ENCODE data around the gene ADAMTS2.

ADAMTS2 gene

GRCh38 chr5:179268966-179269693 is 76.1 kb downstream of the ADAMTS2 start:
- H3K36me3 Mint-ChIP-seq: no peaks in the 10 kb centered on the region
- DNase-seq (ENCODE audit: low spot score in 2 of 2) (no peak), ATAC-seq (ENCODE audit: low read depth) (no peak)
- H3K27me3 Mint-ChIP-seq: no peaks in the 10 kb centered on the region
- H3K4me3 Mint-ChIP-seq: no peak overlapping the region
- no peak overlapping the region for H3K27ac Mint-ChIP-seq
- no peaks in the 10 kb centered on the region for H3K9me3 Mint-ChIP-seq
- H3K4me1 Mint-ChIP-seq: no peaks in the 10 kb centered on the region

GRCh38 chr5:179268399-179268952 is 76.8 kb downstream of the ADAMTS2 start:
- no peaks in the 10 kb centered on the region for H3K36me3 Mint-ChIP-seq
- DNase-seq (ENCODE audit: low spot score in 2 of 2): no peak
- H3K27me3 Mint-ChIP-seq: no peaks in the 10 kb centered on the region
- H3K4me1 Mint-ChIP-seq: no peaks in the 10 kb centered on the region
- no peaks in the 10 kb centered on the region for H3K9me3 Mint-ChIP-seq
- H3K27ac Mint-ChIP-seq: no peak overlapping the region
- H3K4me3 Mint-ChIP-seq: no peak overlapping the region
- ATAC-seq (ENCODE audit: low read depth): no peak

GRCh38 chr5:179267671-179268083 is 77.6 kb downstream of the ADAMTS2 start:
- Mint-ChIP-seq H3K4me1 (no peaks in the 10 kb centered on the region), H3K9me3 (no peaks in the 10 kb centered on the region), H3K4me3 (no peak overlapping the region), H3K27me3 (peaks cover under 1% of the 10 kb centered on the region), H3K36me3 (no peaks in the 10 kb centered on the region), H3K27ac (no peak overlapping the region)
- no peak for DNase-seq (ENCODE audit: low spot score in 2 of 2)
- no peak for ATAC-seq (ENCODE audit: low read depth)

GRCh38 chr5:179267071-179267670 is 78.1 kb downstream of the ADAMTS2 start:
- Mint-ChIP-seq H3K9me3 (no peaks in the 10 kb centered on the region), H3K27ac (no peak overlapping the region), H3K4me3 (no peak overlapping the region), H3K27me3 (peaks cover 5% of the 10 kb centered on the region), H3K4me1 (no peaks in the 10 kb centered on the region), H3K36me3 (no peaks in the 10 kb centered on the region)
- DNase-seq (ENCODE audit: low spot score in 2 of 2) (no peak), ATAC-seq (ENCODE audit: low read depth) (no peak)

GRCh38 chr5:179266291-179267070 is 78.8 kb downstream of the ADAMTS2 start:
- DNase-seq (ENCODE audit: low spot score in 2 of 2): no peak
- Mint-ChIP-seq H3K4me3 (no peak overlapping the region), H3K27ac (no peak overlapping the region), H3K4me1 (no peaks in the 10 kb centered on the region), H3K27me3 (peaks cover 6% of the 10 kb centered on the region), H3K9me3 (no peaks in the 10 kb centered on the region), H3K36me3 (no peaks in the 10 kb centered on the region)
- ATAC-seq (ENCODE audit: low read depth): no peak

GRCh38 chr5:179265514-179266290 is 79.6 kb downstream of the ADAMTS2 start:
- Mint-ChIP-seq H3K4me3 (no peak overlapping the region), H3K27ac (no peak overlapping the region), H3K9me3 (no peaks in the 10 kb centered on the region), H3K27me3 (peaks cover 6% of the 10 kb centered on the region), H3K36me3 (no peaks in the 10 kb centered on the region), H3K4me1 (no peaks in the 10 kb centered on the region)
- no peak for DNase-seq (ENCODE audit: low spot score in 2 of 2)
- no peak for ATAC-seq (ENCODE audit: low read depth)

GRCh38 chr5:179264783-179265513 is 80.3 kb downstream of the ADAMTS2 start:
- DNase-seq (ENCODE audit: low spot score in 2 of 2) (no peak), ATAC-seq (ENCODE audit: low read depth) (no peak)
- H3K4me3 Mint-ChIP-seq: no peak overlapping the region
- H3K4me1 Mint-ChIP-seq: no peaks in the 10 kb centered on the region
- H3K36me3 Mint-ChIP-seq: no peaks in the 10 kb centered on the region
- no peak overlapping the region for H3K27ac Mint-ChIP-seq
- peaks cover 6% of the 10 kb centered on the region for H3K27me3 Mint-ChIP-seq
- no peaks in the 10 kb centered on the region for H3K9me3 Mint-ChIP-seq

GRCh38 chr5:179264053-179264782 is 81.0 kb downstream of the ADAMTS2 start:
- Mint-ChIP-seq H3K27ac (no peak overlapping the region), H3K4me1 (no peaks in the 10 kb centered on the region)

GRCh38 chr5:179263391-179264052 is 81.7 kb downstream of the ADAMTS2 start:
- no peak for ATAC-seq (ENCODE audit: low read depth)
- no peak overlapping the region for H3K27ac Mint-ChIP-seq
- H3K36me3 Mint-ChIP-seq: no peaks in the 10 kb centered on the region
- DNase-seq (ENCODE audit: low spot score in 2 of 2): no peak
- peaks cover 6% of the 10 kb centered on the region for H3K27me3 Mint-ChIP-seq
- H3K9me3 Mint-ChIP-seq: no peaks in the 10 kb centered on the region
- no peaks in the 10 kb centered on the region for H3K4me1 Mint-ChIP-seq
- H3K4me3 Mint-ChIP-seq: no peak overlapping the region

More at GRCh38 chr5:179264053-179264782, 81.0 kb downstream of the ADAMTS2 start:
- ATAC-seq (ENCODE audit: low read depth) (no peak), DNase-seq (ENCODE audit: low spot score in 2 of 2) (no peak)
- no peak overlapping the region for H3K4me3 Mint-ChIP-seq
- H3K9me3 Mint-ChIP-seq: no peaks in the 10 kb centered on the region
- H3K27me3 Mint-ChIP-seq: peaks cover 6% of the 10 kb centered on the region
- no peaks in the 10 kb centered on the region for H3K36me3 Mint-ChIP-seq

- ATAC-seq (ENCODE audit: low read depth) (no peak), DNase-seq (ENCODE audit: low spot score in 2 of 2) (no peak)
- Mint-ChIP-seq H3K9me3 (no peaks in the 10 kb centered on the region), H3K4me3 (no peak overlapping the region), H3K27me3 (peaks cover 6% of the 10 kb centered on the region), H3K27ac (no peak overlapping the region), H3K4me1 (no peaks in the 10 kb centered on the region), H3K36me3 (no peaks in the 10 kb centered on the region)
These were observed 82.9 kb downstream of the ADAMTS2 start for GRCh38 chr5:179262126-179262920.

GRCh38 chr5:179261301-179262125 is 83.7 kb downstream of the ADAMTS2 start:
- no peaks in the 10 kb centered on the region for H3K9me3 Mint-ChIP-seq
- H3K27me3 Mint-ChIP-seq: peaks cover 6% of the 10 kb centered on the region
- H3K4me3 Mint-ChIP-seq: no peak overlapping the region
- H3K36me3 Mint-ChIP-seq: no peaks in the 10 kb centered on the region
- H3K27ac Mint-ChIP-seq: no peak overlapping the region
- H3K4me1 Mint-ChIP-seq: no peaks in the 10 kb centered on the region
- ATAC-seq (ENCODE audit: low read depth): no peak
- no peak for DNase-seq (ENCODE audit: low spot score in 2 of 2)
